ENCODE measurements around the gene RPP25L.

RPP25L gene

DNA sequence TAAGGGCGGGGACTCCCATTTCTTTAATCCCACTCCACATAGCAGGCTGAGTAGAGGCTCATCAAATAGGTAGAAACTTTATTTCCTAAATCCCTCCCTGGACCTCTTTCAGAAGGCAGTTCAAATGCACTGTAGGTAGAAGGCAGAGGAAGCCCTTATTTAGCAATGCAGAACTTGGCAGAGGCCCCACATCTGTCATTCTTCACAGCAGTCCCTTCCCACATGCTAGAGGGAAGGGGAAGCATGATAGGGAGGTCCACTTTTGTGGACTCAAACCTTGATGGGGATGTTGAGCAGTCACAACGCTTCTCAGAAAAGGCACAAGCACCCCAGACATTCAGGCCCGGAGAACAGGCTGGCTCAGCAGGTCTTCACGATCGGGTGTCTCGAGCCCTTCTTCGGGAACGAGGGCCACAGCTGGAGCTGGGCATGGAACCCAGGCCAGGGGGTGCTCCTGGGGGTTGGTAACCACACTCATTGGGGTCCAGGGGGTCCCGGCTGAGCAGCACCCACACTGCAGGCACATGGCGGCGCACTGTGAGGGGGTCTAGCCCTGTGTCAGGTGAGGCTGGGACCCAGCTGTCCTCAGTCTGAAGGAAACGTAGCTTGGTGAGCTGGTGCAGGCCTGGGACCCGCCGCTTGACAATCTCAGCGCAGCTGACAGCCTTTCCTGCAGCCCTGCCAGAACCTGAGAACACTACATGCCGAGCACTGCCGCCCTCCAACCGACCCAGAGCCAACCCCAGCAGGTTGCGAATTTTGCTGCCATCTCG lies 1.3 kb downstream of the RPP25L start:
- no peak for DNase-seq

DNA sequence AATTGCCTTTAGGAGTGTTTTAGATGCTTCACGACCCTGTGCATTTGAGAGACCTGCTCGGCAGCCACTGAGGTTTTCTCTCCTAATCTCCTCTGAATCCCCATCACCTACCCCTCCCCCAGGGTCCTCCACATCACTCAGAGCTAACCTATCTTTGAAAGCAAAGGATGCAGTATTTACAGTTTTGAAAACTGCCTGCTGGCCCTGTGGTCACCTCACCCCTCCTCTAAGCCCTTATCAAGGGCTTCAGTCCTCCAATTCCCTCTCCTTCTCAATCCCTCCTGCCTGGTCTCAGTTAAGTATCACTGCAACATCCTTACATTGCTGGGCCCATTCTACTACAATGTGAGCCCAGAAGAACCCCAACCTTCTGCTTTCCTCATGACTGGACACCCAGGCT lies 4.6 kb downstream of the RPP25L start:
- no peak for DNase-seq

DNA sequence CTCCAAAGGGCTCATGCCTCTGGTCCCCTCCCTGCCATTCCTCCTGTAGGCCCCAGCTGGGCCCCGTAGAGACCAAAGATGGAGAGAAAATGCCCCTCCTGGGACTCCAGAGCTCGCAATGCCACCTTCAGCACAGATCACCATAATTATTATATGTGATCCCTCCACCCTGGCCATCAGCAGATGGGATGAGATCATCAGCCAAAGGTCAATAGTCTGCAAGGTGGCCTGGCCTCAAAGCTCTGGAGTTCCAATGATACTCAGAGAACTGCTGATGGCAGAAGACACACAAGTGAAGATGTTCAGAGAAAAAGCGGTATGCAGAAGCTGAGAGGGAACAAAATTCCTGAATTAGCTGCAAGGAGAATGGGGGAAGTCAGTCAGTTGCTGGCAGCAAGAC lies 5.0 kb downstream of the RPP25L start:
- DNase-seq, result no peak

GRCh38 chr9:34606190-34606589 lies 5.7 kb downstream of the RPP25L start:
- DNase-seq, result no peak

GRCh38 chr9:34603610-34604231 lies 8.2 kb downstream of the RPP25L start:
- no peak for DNase-seq

DNA sequence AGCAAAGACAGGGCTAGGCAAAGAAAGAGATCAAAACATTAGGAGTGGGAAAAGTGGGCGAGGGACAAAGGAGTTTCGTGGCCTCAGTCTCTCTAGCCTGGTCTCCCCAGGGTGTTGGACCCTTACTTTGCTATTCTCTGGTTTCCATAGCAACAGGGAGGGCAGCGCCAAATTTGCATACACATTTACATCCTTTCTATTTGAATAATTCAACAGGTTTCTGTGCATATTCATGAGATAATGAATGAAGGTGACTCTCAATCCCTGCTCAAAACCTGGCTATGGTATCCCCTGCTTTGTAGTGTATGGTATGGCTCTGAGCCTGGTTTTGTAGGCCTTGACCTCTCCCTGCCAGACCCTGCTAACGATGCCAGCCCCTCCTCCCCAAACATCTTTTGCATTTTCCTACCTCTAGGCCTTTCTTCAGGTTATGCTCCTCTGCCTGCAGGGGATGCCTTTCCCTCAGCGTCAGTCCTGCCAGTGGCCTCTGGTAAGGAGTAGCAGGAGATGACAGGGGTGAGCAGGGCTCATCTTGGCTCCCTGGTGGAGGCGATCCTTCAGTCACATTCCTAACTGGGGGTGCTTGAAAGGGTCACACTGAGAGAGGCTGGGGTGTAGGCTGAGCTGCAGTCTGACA lies 9.8 kb downstream of the RPP25L start:
- DNase-seq, result no peak

DNA sequence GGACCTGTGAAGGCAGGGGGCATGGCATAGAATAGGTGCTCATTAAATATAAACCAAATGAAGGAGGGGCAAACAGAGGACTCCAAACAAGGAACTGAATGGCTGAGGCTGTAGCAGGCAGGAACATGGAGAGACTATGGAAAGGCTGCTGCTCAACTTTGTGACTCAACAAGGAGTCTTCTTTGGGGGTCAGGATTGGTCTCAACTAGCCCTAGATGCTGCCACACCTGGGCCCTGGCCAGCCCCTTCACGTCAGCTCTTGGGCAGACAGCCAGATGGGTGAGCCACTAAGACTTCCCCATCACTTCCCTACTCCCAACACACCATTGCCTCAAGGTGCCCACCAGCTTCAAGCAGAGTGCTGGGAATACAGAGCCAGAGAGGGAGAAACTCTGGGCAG lies 11.0 kb downstream of the RPP25L start:
- DNase-seq, result no peak

GRCh38 chr9:34599546-34599945 lies 12.4 kb downstream of the RPP25L start:
- no peak for DNase-seq

- no peak for DNase-seq
Observed at GRCh38 chr9:34594177-34594576, 17.7 kb downstream of the RPP25L start.

GRCh38 chr9:34592895-34593601 lies 18.8 kb downstream of the RPP25L start:
- DNase-seq, result no peak

DNA sequence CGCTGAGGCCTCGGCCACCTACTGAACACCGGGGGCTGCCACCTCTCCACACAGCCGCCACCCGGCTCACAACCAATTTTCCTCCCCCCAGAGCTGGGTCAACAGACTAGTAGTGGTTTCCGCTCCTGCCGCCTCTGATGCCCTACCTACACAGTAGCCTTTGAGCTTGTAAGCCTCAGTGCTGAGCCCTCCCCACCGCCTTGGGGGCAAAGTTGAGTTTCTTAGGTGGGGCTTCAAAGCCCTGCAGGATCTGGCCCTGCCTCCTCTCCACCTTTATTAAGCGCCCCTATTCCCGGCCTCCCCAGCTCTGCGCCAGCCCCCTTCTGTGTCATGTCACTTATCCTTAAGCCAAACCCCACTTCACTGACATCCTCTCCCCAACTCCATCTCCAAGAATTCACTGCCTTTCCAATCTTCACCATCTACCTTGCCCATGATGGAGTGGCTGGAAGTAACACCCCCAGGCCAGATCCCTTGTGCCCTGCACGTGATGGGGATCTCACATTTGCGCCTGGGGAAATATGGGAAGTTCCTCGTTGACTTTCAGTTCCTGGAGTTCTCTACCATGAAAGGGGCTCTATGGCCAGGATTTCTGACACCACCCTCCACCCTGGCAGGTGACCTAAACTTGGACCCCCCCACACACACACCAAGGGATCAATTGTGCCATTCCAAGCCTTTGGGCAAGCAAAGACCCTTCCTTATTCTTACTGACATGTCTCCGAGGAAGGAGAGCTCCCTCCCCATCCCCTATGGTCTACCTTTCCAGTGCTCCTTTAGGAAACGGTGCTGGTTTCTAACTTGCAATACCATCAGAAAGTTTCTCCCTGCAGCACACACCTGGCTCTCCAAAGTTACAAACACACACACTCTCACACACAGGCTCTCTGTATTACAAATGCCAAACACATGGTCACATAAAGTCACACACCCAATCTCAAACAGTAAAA lies 19.7 kb downstream of the RPP25L start:
- DNase-seq, result no peak

DNA sequence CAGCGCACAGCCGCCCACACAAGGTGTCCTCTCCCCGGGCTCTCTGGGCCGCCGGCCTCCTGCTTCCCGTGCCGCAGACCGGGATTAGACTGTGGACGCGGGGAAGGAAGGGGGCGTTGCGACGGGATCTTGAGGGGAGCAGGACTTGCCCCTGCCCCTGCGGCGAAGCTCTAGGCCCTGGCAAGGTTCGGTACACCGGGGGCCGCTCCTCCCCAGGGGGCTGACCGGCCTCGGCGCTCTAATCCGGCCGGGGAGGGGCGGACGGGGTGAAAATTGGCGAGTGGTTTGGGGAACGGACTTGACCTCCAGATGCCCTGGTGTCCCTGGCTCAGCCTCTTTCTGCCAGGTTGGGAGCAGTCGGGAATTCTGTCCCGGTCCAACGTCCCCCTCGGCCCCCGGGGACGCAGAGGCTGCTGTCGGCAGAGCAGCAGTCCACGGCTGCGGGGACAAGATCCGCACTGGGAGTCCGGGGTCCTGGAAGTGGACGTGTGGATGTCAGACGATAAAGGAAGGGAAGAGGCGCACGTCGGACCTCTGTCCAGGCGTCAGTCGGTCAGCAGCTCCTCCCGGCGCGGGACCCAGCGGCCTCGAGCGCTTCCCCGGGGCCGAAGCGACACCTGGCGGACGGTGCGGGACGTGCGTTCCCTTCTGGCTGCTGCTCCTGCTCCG lies 20.5 kb downstream of the RPP25L start:
- DNase-seq, result no peak

GRCh38 chr9:34590381-34591247 lies 21.3 kb downstream of the RPP25L start:
- no peak for DNase-seq

GRCh38 chr9:34589636-34590380 lies 22.1 kb downstream of the RPP25L start, which contains the start of gene CNTFR:
Gene CNTFR (minus strand): TSS chr9:34589724. CDS start chr9:34568981, 20,743 bp downstream.
- DNase-seq, result no peak

GRCh38 chr9:34588671-34589635 lies 22.9 kb downstream of the RPP25L start:
- no peak for DNase-seq

- no peak for DNase-seq
Observed at GRCh38 chr9:34587271-34587670, 24.6 kb downstream of the RPP25L start.

DNA sequence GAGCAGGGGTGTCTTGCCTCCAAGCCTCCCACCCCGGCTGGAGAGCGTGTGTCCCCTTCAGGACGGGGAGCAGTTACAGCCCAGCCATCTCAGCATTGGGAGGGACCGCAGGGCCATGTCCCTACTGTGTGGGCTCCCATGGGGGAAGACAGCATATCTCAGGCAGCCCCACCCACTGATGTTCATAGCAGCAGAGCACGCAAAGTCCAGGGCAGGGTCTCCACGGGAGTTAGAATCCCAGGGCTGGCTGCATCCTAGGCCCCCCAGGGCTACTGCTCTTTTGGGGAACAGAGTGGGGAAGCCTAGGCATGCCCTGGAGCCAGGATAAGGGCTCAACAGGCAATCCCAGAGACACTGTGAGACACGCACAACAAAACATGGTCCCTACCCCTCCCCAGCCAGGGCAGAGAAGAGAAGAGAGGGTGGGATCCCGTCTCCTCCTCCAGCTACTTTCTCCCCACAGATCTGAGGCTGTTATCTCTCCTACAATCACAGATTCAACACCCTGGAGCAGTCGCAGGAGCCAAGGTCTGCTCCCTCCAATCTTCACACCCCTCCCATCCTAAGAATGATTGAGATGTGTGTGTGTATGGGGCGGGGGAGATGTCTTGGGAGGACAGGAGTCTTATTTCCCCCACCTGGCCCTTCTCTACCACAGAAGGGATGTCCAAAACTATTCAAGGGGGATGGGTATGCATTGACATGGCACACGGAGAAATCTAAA lies 25.8 kb downstream of the RPP25L start:
- no peak for DNase-seq

DNA sequence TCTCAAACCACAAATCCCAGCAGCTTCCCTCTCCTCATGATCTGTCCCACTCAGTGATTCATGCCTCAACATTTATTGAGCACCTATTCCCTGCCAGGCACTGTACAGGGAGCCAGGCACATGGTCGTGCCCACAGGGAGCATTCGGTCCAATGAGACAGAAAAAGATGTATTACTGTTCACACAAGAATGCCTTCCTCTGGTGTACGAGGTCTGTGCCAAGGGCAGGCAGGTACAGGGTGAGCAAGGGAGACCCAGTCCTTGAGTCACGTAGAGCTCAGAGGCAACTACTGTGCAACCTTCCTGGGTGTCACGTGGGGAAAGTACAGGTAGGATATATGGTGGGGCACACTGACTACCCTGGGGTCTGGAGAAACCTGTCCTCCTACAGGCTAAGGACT lies 26.9 kb downstream of the RPP25L start:
- DNase-seq, result no peak
